RKO (cell line): ENCODE measurements around the gene ABTB2.

Source experiments
- DNase-seq: peaks from one replicate; pipeline ENCODE4 v3.0.0-alpha.2; 2016; ENCODE audit warnings: low spot score

The ABTB2 gene

GRCh38 chr11:34148504-34149165 is 209.2 kb downstream of the ABTB2 start:
- DNase-seq = no peak

DNA sequence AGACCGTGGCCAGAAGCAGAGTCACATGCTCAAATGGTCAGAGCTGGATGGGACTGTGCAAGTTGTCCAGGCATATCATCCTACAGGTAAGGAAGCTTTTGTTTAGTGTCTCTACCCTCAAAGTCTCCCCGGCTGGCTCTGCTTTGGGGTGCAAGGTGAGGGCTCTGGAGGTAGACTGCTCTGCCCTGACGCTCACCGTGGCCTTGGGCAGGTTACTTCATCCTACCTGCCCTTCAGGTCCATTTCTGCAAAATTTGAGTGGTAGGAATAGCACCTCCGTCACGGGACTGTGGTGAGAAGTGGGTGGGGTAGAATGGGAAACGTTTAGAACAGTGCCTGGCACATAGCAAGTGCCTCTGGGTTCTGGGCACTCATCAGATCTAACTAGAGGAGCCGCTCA is 210.2 kb downstream of the ABTB2 start:
- DNase-seq = no peak

DNA sequence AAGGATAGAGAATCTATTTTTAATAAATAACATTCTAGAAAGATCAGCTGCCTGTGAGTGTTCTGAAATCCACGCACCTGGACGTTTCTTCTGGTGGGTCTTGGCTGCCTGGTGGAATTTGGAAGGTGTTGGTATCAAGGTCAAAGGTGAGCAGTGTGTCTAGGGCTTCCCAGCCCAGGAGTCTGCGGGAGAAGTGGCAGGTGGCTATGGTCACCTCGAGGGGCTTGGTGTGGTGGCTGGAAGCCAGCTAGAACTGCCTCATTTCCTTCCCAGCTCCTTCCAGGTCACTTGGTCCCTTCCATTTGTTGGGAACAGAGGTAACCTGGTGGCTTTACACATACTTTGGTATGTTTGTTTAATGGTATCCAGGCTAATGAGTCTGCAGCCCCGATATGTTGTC is 210.9 kb downstream of the ABTB2 start:
- no peak for DNase-seq

DNA sequence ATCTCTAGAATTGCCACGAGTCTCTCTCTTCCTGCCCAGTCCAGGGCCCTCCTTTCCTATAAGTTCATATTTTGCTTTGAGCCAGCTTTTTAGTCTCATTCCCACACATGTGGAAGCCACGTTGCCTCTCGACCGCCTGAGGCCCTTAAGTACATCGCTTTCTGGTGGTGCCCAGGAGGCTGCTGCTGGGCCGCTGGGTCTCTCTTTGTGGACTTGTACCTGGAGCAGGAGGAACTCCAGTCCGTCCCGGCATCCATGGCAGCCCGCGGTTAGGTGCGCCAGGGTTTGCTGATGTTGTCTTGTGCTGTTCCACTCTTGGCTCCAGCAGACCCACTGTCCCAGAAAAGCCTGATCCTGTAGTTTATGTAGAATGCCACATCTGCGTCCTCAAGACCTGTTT is 211.4 kb downstream of the ABTB2 start:
- no peak for DNase-seq

- DNase-seq = no peak
Observed at GRCh38 chr11:34145847-34146381, 211.9 kb downstream of the ABTB2 start.

DNA sequence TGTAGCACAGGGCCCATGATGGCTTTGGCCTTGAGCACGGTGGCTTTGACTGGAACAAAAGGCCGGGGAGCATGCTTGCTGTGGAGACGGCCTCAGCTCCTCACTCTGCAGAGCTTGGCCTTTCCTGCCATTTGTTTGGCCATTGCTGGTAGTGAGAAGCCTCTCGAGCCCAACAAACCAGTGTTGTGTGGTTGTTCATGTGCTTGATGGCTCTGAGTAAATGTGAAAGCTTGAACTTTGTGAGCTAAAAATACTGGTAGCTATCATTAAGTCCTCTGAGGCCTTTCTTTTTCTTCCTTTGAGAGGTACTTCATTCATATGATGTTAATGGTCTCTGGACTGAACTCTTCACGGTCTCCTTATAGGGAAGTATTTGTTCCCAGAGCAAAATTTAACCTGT is 212.7 kb downstream of the ABTB2 start:
- no peak for DNase-seq

DNA sequence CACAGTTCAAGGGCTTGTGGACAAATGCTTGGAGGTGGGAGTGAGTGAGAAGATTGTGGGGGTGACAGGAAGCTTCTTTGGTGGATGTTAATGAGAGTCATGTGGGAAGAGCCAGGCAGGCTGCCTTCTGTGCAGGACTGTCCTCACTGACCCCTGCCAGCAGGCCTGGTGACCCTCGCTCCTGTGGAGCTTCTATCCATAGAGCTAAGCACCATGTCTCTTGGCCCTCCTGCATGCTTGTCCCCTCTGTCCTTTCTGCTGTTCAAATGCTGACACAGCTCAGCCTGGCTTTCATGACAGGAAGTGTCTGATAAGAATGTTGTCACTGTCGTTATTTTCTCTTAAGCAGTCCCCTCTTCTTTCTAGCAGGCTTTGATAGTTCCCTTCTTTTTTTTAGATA is 214.8 kb downstream of the ABTB2 start:
- no peak for DNase-seq

DNA sequence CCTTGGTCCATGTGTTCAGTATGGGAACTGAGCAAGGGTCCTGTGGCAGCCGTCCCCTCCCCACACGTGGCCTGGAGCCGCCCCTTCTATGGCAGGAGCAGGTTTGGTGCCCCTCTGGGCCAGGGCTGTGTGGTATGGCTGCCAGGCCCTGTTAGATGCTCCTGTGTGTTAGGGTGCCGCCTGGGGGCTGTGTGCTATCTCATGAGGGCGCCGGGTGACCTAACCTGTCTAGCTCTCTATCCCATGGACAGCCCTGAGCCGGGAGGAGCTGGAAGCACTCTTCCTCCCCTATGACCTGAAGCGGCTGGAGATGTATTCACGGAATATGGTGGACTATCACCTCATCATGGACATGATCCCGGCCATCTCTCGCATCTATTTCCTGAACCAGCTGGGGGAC is 217.7 kb downstream of the ABTB2 start:
- DNase-seq = no peak

GRCh38 chr11:34139346-34139745 is 218.5 kb downstream of the ABTB2 start:
- DNase-seq = no peak

DNA sequence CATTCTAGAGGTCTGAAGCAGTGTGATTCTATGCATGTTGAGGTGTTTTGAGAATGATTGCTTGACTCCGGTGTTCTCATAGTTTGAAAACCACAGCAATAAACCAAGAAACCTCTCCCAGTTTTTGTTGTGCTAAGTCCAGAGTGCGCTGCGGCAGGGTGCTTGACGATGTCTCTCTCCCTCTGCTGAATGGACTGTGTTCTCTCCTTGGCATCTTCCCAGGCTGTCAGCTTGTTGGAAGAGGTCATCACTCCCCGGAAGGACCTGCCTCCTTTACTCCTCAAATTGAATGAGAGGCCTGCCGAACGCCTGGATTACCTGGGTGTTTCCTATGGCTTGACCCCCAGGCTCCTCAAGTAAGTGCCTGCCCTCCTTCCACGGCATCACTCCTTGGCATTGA is 221.4 kb downstream of the ABTB2 start:
- no peak for DNase-seq

DNA sequence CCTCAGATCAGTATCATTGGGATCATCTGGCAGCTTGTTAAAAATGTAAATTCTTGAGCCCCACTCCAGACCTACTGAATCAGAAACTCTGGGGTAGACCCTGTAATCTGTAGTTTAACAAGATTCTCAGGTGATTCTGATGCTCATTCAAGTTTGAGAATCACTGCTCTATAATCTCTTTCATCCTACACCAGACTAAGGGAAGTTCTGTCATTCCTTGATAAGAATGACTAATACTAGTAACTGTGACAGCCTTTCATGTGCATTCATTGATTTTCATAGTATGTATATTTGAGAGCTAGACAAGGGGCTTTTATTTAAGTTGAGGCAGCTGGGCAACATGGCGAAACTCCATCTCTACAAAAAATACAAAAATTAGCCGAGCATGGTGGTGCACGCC is 222.4 kb downstream of the ABTB2 start:
- DNase-seq = no peak

GRCh38 chr11:34134765-34135164 is 223.0 kb downstream of the ABTB2 start:
- DNase-seq = no peak

DNA sequence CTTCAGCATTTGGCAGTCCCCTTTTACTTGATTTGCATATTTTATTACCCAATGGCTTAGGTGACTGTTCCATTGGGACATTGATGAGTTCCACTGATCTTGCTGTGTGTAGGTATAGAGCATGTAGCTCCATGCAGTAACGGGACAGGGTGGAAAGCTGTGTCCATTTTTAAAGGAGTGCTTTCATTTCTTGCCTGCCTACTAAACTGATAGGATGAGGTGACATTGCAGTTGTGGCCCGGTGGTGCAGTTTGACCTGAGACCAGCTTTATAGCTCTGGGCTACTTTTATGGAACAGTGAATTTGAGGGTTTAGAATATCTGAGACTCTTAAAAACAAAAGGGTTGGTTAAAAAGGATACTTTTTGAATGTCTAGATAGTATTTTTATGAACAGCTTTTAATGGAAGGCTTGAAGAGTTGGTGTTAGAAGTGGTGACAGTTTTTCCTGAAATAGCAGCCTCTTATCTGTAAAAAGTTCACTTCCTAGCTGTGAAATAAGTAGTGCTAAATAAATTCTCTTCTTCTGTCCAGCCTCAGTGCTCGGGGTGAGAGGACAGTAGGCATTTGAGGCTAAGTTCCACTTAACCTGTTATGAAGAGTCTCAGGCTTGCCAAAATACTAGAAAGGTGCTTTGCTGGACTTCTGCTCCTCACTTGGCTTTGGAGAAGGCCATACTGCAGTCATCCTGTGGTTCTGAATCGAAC is 225.4 kb downstream of the ABTB2 start:
- DNase-seq = no peak

DNA sequence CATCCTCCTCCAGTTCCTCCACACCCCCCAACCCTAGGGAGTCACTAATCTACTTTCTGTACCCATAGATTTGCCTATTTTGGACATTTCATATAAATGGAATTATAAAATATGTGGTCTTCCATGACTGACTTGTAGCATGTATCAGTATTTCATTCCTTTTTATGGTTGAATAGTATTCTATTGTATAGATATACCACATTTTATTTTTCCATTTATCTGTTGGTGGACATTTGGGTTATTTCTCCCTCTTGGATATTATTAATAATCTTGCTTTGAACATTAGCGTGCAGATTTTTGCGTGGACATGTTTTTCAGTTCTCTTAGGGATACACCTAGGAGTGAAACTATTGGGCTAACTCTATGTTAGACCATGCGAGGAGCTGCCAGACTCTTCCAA is 229.0 kb downstream of the ABTB2 start:
- no peak for DNase-seq

DNA sequence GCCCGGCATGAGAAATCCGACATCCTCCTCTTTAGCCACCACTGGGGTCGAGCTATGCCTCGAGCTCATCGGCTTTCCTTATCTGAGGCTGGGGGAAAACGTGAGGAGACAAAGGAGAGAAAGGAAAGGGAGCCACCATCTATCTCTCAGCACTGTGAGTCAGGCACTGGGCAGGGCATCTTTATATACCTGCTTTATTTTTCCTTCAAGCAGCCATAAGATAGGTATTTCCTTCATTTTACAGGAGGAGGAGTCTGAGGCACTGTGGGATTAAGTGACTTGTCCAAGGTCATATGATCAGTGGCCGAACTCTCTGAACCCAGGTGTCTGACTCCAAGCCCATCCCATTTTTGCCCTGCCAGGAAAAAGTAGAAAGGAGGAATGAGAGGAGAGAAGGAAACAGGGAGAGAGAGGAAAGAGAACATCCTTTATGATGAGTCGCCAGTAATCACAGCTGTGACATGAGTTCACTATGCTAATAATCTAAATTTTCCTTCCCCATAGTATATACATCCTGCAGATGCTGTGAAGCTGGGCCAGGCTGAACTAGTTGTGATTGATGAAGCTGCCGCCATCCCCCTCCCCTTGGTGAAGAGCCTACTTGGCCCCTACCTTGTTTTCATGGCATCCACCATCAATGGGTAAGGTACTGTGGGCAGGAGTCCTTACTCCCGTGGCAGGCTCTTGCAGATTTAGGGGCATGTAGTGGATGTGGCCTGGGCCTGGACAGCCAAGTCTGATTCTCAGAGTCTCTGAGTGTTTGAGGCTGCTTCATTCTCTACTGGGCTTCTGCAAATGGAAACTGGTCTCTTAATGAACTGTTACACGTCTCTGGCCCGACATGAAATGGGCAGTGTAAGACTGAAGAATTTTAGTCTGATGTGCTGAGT is 230.6 kb downstream of the ABTB2 start:
- peak; percentile 23 for DNase-seq

DNA sequence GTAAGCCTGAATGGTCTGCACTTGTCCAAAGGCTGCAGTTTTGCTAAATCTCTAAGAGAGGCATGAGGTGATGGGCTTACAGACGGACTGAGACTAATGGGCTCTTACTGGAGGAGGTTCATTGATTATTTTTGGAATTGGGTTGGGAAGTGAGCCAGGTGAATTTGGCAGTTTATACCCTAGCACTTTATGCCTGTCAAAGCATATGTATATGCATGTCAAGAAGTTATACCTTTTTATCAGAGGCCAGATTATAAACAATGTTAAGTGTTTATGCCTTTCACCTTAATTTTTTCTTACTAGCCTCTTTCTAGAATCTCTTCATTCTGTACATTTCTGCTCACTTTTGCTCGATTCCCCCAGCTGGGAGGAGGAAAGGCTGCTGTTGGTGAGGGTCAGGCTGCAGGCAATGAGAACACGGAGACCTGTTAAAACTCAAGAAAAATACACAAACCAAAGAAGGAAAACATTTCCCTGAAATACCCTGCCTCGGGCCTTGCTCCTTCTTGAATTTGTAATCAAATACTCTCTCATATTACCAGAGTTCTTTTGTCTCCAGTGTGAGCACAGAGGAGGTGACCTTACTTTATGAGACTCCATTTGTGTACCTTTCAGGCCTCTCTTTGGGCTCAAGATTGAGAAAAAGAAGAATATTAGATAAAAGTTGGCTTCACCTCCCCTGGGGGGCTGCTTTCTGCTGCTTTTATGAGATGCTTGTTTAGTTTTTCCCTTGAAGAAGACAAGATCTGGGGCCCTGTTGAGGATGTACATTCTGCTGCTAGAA is 232.7 kb downstream of the ABTB2 start:
- no peak for DNase-seq

- DNase-seq = no peak
Observed at GRCh38 chr11:34120651-34121050, 237.2 kb downstream of the ABTB2 start.

DNA sequence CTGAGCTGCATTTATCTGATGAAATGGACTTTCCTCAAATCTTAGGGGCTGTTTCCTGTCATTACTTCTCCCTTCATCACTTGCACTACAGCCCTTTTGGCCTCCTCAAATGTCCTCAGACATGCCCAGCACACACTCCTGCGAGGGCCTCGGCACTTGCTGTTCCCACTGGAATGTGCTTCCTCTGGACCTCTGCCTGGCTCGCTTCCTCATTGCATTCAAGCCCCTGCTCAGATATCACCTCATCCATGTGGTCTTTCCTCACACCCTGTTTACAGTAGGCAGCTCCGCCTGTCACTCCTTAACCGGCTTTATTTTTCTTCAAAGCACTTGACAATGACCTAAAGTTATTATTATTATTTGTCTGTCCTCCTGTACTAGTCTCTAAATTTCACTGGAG is 243.3 kb downstream of the ABTB2 start:
- DNase-seq = no peak

DNA sequence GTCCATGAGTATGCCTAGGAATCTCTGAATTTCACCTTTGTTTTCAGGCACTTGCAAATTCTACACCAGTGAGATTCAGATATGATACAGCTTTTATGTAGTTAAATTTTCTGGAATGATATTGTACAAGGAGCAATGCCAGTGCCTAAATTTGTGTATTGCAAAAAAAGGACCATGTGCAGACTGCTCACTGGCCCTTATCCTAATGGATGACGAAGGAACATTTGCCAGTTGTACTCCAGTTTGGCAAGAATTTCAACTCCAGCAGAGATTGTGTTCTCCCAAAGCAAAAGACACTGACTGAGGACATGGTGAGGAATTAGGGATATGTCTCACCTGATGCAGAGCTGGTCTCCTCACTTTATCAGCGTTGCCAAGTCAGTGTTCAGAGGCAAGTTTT is 243.8 kb downstream of the ABTB2 start:
- no peak for DNase-seq

- DNase-seq = no peak
Observed at GRCh38 chr11:34111722-34112270, 246.0 kb downstream of the ABTB2 start.

GRCh38 chr11:34105957-34106504 is 251.8 kb downstream of the ABTB2 start:
- DNase-seq = peak; percentile 38
